ENCODE measurements around the gene STXBP5L.
"Not testable (repeated sequence)": the region's sequence is repeated elsewhere in the genome, so short reads cannot be mapped to it uniquely, and the experiment has no call there.

STXBP5L gene

GRCh38 chr3:121063628-121064027 is 155.6 kb downstream of the STXBP5L start:
- DNase-seq = no peak

DNA sequence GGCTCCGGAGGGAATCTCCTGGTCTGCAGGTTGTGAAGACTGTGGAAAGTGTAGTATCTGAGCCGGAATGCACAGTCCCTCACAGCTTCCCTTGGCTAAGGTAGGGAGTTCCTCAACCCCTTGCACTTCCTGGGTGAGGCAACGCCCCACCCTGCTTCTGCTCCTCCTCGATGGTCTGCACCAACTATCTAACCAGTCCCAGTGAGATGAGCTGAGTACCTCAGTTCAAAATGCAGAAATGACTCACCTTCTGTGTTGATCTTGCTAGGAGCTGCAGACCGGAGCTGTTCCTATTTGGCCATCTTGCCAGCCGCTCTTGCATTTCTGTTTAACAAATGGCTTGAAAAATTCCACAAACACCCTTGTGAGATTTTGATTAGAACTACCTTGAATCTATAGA is 156.1 kb downstream of the STXBP5L start:
- DNase-seq = no peak

- no peak for DNase-seq
Measured at GRCh38 chr3:121072133-121072532, 164.1 kb downstream of the STXBP5L start.

DNA sequence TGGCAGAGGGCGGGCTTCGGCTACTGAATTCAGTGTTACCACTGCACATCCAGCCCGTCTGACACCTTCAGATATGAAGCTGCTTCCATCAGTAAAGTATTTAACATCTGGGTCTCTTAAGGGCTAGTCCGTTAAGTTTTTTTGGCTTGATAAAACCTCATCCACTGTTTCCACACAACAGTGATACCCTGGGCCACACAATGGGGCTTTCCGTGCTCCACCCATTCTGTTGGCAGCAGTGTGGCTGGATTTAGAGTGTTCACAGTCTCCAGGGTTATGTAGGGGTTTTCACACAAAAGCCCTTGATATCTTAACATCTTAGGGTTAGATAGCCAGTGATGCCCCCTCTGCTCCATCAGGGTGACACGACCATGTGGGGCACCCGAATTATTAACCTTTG is 165.0 kb downstream of the STXBP5L start:
- no peak for DNase-seq

- DNase-seq = no peak
Measured at GRCh38 chr3:121075191-121075590, 167.2 kb downstream of the STXBP5L start.

DNA sequence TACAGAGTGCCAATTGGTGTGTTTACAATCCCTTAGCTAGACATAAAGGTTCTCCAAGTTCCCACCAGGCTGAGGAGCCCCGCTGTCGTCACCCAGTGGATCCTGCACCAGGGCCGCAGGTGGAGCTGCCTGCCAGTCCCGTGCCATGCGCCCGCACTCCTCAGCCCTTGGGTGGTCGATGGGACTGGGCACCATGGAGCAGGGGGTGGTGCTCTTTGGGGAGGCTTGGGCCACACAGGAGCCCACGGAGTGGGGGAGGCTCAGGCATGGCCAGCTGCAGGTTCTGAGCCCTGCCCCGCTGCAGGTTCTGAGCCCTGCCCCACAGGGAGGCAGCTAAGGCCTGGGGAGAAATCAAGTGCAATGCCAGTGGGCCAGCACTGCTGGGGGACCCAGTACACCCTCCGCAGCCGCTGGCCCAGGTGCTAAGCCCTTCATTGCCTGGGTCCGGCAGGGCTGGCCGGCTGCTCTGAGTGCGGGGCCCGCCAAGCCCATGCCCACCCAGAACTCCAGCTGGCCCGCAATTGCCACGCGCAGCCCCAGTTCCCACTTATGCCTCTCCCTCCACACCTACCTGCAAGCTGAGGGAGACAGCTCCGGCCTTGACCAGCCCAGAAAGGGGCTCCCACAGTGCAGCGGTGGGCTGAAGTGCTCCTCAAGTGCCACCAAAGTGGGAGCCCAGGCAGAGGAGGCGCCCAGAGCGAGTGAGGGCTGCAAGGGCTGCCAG is 170.5 kb downstream of the STXBP5L start:
- DNase-seq = not testable (repeated sequence)

DNA sequence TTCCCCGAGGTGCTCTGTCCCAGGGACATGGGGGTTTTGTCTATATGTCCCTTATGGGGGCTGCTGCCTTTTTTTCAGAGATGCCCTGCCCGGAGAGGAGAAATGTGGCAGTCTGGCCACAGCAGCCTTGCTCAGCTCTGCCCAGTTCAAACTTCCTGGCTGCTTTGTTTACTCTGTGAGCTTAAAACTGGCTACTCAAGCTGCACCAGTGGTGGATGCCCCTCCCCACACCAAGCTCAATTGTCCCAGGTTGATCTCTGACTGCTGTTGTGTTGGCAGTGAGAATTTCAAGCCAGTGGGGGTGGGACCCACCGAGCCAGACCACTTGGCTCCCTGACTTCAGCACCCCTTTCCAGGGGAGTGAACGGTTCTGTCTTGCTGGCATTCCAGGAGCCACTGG is 188.9 kb downstream of the STXBP5L start:
- no peak for DNase-seq

DNA sequence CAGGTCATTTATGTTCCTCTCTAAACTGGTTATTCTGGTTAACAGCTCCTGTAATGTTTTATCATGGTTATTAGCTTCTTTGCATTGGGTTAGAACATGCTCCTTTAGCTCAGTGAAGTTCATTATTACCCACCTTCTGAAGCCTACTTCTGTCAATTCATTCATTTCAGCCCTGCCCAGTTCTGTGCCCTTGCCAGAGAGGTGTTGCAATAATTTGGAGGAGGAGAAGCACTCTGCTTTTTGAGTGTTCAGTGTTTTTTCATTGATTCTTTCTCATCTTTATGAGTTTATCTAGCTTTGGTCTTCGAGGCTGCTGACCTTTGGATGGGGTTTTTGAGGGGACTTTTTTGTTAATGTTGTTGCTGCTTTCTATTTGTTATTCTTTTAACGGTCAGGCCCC is 203.1 kb downstream of the STXBP5L start:
- DNase-seq = not testable (repeated sequence)

DNA sequence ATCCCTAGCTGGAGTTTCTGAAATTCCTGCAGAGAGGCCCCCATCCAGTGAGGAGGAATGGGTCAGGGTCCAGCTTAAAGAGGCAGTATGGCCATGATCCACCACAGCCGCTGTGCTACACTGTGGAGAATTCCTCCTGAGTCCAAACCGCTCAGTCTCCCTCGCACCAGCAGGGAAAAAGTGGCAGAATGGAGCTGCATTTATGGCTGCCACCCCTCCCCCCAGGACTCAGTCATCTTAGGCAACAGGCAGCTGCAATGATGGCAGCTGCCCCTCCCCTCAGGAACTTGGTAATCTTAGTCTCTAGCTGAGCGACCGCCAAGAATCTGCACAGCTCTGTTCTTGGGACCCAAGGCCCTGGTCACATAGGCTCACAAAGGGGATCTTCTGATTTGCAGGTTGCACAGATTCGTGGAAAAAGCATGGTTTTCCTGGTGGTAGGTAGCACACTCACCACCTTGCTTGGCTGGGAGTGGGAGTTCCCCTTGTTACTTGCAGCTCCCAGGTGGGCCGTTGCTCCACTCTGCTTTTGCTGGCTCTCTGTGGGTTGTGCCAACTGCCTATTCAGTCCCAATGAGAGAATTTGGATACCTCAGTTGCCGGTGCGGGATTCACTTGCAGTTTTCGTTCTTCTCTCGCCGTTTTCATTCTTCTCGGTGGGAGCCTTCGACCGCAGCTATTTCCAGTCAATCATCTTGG is 204.1 kb downstream of the STXBP5L start:
- DNase-seq = no peak

- no peak for DNase-seq
Measured at GRCh38 chr3:121126033-121126706, 218.2 kb downstream of the STXBP5L start.

DNA sequence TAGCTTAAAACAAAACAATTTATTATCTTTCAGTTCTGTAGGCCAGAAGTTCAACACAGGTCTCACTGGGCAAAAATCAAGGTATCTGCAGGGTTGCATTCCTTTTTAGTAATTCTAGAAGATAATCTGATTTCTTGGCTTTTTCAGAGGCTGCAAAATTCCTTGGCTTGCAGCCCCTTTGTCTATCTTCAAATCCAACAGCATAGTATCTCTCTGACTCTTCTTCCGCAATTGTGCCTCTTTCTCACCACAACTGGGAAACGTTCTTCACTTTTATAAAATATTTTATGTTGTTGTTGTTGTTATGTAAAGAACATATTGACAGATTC is 218.7 kb downstream of the STXBP5L start:
- DNase-seq = no peak

- DNase-seq = no peak
Measured at GRCh38 chr3:121152573-121152972, 244.6 kb downstream of the STXBP5L start.

DNA sequence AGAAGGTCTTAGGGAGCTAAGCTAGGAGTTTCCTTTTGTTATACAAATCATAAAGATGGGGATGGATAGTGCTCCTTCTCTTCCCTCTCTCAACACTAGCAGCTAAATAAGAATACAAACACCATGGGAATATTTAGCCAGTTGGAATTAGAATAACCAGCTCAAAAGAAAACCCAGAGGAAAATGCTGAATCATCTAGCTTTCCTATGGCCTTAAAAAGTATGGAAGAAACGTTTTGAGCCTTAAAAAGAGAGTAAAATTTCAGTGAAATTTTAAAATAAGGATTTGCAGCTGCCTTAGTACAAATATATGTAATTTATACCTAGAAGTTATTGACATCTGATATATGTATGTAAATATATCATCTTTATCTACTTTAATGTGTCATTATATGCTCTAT is 245.8 kb downstream of the STXBP5L start:
- no peak for DNase-seq

DNA sequence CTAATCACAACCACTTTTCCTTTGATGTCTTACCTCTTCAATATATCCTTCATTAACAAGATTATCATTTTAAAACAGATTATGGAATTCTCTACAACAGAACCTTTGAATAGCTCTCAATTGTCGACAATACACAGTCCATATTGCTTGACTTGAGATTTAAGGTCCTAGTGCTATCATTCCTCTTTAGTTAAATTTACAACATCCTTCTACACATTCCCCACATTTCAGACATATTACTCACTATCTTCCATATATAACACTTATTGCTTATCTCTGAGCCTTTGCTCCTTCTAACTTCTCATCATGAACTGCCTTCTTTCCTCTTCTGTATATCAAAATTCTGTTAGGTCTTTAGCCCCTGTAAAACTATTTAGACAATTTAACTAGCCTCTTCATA is 247.0 kb downstream of the STXBP5L start:
- DNase-seq = no peak

- no peak for DNase-seq
Measured at GRCh38 chr3:121165397-121165837, 257.4 kb downstream of the STXBP5L start.

DNA sequence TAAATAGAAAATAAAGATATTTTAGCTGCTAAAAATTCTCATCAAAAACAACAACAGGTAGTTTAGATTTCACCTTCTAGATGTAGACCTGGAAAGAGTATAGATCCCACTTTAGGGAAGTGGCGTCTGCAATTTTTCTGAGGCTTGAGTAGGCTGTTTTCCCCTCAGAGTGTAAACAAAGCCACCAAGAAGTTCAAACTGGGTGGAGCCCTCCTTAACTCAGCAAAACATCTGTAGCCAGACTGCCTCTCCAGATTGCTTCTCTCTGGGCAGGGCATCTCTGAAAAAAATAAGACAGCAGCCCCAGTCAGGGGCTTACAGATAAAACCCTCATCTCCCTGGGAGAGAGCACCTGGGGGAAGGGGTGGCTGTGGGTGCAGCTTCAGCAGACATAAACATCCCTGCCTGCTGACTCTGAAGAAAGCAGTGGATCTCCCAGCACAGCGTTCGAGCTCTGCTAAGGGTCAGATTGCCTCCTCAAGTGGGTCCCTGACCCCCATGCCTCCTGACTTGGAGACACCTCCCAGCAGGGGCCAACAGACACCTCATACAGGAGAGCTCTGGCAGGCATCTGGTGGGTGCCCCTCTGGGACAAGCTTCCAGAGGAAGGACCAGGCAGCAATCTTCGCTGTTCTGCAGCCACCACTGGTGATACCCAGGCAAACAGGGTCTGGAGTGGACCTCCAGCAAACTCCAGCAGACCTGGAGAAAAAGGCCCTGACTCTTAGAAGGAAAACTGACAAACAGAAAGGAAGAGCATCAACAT is 259.6 kb downstream of the STXBP5L start:
- no peak for DNase-seq

- no peak for DNase-seq
Measured at GRCh38 chr3:121175083-121175482, 267.1 kb downstream of the STXBP5L start.

GRCh38 chr3:121190626-121191025 is 282.6 kb downstream of the STXBP5L start:
- not testable (repeated sequence) for DNase-seq

- no peak for DNase-seq
Measured at GRCh38 chr3:121202573-121202972, 294.6 kb downstream of the STXBP5L start.

DNA sequence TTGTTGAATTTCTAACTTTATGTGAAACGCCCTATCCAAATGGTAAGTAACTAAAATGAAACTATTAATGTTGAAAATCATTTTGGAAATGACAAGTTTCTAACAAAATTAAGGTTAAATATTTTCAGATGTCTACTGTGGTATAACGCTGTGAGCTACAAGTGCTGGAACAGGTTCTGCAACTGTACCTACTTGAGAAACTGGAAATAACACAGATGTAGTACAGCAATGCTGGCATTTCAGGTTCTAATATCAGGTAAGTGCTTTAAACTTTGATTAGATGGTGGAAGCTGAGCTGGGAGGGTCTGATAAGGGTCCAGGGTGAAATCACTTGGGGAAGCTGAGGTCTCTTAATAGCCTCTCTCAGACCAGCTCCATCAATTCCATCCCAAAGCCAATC is 315.1 kb downstream of the STXBP5L start:
- DNase-seq = no peak

DNA sequence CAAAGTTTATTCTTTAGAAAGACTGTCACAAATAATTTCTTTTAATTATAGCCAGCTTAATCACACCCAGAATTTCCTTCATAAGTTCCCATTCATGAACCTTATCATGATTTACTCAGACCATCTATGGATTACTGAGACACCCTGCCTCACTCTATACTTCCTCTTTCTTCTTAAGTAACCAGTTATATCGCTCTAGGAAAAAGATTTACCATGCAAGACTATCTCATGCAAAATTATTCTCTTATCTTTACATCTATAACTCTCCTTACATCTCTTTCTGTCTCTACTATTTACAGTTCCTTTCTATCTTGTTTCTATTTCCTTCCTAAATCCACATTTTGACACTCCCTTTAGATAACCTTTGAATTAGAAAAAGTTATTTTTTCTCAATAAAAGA is 321.0 kb downstream of the STXBP5L start:
- DNase-seq = no peak

- DNase-seq = not testable (repeated sequence)
Measured at GRCh38 chr3:121230194-121230593, 322.2 kb downstream of the STXBP5L start.

DNA sequence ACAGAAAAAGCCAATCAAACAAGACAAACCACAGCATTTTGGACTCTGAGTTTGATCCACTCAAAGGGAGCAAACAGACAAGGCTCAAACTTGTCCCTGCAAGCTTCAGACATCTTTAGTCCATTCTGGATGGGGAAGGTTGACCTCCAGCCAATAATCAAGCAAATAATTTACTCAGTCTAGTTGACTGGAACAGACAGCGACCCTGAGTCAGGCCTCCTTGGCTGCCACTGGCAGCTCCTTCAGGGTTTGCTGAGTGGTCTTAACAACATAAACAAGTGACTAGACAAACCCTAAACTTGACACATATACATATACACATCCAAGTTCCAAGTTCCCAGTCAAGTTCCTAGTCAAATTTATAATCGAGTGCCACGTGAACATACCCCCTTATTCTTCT is 323.9 kb downstream of the STXBP5L start:
- no peak for DNase-seq

All from GOT3 (cell line).